KG1 (cell line): ENCODE results near the gene BCL2L15.
A peak's percentile ranks its signal among the peaks of the same experiment; 100 is the strongest.

Source experiments
- DNase-seq: peaks from one replicate; lab custom pipeline; 2025; lab: John Stamatoyannopoulos, UW

The BCL2L15 gene

GRCh38 chr1:113887402-113888175, at the start of gene BCL2L15:
Gene BCL2L15 (minus strand): TSS chr1:113887581. CDS start chr1:113887375, 206 bp downstream.
- DNase-seq, result no peak

GRCh38 chr1:113937146-113937545, 49.8 kb upstream of the BCL2L15 start:
- no peak for DNase-seq

- no peak for DNase-seq
Observed at GRCh38 chr1:113935970-113936369, 48.6 kb upstream of the BCL2L15 start.

- no peak for DNase-seq
Observed at GRCh38 chr1:113935176-113935575, 47.8 kb upstream of the BCL2L15 start.

- DNase-seq, result no peak
Observed at GRCh38 chr1:113934511-113935055, 47.2 kb upstream of the BCL2L15 start.

GRCh38 chr1:113934006-113934405, 46.6 kb upstream of the BCL2L15 start:
- no peak for DNase-seq

GRCh38 chr1:113931451-113931851, 44.1 kb upstream of the BCL2L15 start:
- DNase-seq, result no peak

- no peak for DNase-seq
Observed at GRCh38 chr1:113930499-113931161, 43.2 kb upstream of the BCL2L15 start.

GRCh38 chr1:113929750-113930498, 42.5 kb upstream of the BCL2L15 start:
- DNase-seq, result no peak

- DNase-seq, result peak; percentile 88
Observed at GRCh38 chr1:113928941-113929749, 41.8 kb upstream of the BCL2L15 start, which contains the start of gene HIPK1. Gene HIPK1 (plus strand): TSS chr1:113929324.

GRCh38 chr1:113928187-113928930, 41.0 kb upstream of the BCL2L15 start:
- DNase-seq, result no peak

GRCh38 chr1:113924473-113924872, 37.1 kb upstream of the BCL2L15 start:
- DNase-seq, result no peak

GRCh38 chr1:113922957-113923356, 35.6 kb upstream of the BCL2L15 start:
- no peak for DNase-seq

GRCh38 chr1:113918243-113918642, 30.9 kb upstream of the BCL2L15 start:
- DNase-seq, result no peak

- no peak for DNase-seq
Observed at GRCh38 chr1:113917400-113918082, 30.2 kb upstream of the BCL2L15 start.

GRCh38 chr1:113916974-113917373, 29.6 kb upstream of the BCL2L15 start:
- DNase-seq, result no peak

GRCh38 chr1:113913887-113914664, 26.7 kb upstream of the BCL2L15 start:
- DNase-seq, result no peak

GRCh38 chr1:113913312-113913668, 25.9 kb upstream of the BCL2L15 start:
- DNase-seq, result no peak

GRCh38 chr1:113912594-113913311, 25.4 kb upstream of the BCL2L15 start:
- no peak for DNase-seq
